ENCODE data around the gene NDUFB2.
"Not testable (repeated sequence)": the region's sequence is repeated elsewhere in the genome, so short reads cannot be mapped to it uniquely, and the experiment has no call there.

Gene NDUFB2

DNA sequence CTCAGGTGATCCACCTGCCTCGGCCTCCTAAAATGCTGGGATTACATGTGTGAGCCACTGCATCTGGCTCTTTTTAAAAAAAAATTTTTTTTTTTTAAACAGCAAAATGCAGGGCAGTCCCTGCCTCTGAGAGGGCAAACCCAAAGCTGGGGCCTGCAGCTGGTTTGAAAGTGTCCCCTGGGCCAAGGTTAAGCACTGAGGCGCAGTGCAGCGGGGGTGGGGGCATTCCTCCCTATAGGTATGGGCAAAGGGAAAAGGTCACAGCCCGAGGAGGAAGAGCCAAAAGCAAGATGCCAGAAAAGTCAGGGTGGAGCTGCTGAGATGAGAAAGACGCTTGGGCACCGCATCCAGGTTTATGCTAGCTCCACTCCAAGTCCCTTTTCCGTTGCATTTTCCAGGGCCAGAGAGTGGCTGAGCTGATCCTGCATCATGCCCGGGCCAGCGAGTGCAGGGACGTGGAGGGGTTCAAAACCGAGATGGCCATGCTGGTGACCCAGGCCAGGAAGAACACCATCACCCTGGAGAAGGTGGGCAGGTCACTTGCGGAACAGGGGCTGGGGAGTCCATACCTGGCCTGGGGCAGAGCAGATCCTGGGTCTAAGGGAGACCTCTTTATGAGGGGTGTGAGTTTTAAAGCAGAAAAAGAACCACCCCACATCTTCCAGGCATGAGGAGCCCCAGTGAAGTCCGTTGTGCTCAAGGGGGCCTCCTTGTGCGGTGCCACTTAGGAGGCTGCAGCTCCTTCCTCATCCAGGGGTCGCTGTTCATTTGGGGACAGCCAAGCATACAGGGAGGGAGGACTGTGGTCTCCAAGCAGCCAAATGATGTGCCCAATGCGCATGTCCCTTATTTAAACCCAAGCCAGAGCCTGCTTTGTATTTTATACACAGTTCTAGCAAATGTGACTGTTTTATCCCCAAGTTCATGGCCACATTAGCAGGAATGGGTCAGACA lies 7.0 kb upstream of the NDUFB2 start:
- DNase-seq, result no peak

DNA sequence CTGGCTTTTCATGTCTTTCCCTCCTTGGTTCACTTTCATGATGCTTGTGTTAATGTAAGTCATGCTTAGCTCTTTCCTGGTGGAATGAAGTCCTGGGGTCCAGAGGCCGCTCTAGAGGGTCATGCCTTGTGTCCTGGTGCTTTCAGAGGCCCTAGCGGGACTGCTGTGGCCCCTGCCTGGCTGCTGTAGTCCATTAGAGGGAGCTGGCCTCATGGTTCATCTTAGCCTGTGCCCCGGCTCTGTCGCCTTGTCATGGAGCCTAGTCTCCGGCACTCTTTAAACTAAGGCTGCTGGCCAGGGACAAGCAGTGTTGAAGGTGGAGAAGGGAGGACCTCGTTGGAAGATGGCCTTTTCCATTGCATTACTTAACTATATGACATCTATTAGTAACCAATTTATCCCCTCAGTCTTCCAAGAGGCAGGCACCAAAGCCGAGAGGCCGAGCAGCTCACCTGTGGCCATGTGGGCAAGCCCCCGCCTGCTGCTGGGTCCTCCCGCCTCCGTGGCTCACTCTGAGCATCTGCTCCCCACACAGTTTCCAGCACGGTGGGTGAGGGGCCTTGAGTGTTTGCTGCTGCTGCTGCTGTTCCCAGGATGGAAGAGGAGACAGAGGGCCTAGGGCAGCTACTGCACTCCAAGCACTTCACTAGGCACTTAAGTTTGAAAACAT lies 5.0 kb upstream of the NDUFB2 start:
- DNase-seq, result no peak

DNA sequence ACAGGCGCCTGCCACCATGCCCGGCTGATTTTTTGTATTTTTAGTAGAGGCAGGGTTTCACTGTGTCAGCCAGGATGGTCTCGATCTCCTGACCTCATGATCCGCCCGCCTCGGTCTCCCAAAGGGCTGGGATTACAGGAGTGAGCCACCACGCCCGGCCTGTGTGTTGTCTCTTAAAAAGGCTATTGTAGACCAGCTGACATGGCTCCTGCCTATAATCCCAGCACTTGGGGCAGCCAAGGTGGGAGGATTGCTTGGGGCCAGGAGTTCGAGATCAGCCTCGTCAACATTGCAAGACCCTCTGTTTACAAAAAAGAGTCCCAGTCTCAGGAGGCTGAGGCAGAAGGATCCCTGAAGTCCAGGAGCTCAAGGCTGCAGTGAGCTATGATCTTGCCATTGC lies 2.7 kb upstream of the NDUFB2 start:
- not testable (repeated sequence) for DNase-seq

GRCh38 chr7:140694592-140694991 lies 1.9 kb upstream of the NDUFB2 start:
- DNase-seq, result no peak

DNA sequence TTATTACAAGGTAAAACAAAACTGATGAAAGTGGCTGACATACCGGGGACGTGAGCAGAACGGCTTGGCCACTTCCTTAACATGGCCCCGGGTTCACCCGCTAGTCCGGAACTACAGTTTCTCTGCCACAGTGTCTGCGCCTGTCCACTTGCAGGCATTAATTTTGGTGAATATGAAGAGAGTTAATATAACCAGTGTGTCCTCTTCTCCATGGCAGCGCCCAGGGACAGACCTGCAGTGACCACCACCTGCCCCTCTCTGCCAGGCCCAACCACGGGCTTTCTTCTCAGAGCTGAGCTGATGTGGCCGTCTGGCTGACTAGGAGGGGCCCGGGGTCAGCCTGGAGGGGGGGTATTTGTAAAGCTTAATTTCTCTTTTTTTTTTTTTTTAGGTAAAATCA lies 1.1 kb upstream of the NDUFB2 start:
- no peak for DNase-seq

GRCh38 chr7:140696024-140696679 lies 356 bp upstream of the NDUFB2 start:
- DNase-seq, result peak in 23 of 51 donors; percentile 43 to 97 (median 94)

DNA sequence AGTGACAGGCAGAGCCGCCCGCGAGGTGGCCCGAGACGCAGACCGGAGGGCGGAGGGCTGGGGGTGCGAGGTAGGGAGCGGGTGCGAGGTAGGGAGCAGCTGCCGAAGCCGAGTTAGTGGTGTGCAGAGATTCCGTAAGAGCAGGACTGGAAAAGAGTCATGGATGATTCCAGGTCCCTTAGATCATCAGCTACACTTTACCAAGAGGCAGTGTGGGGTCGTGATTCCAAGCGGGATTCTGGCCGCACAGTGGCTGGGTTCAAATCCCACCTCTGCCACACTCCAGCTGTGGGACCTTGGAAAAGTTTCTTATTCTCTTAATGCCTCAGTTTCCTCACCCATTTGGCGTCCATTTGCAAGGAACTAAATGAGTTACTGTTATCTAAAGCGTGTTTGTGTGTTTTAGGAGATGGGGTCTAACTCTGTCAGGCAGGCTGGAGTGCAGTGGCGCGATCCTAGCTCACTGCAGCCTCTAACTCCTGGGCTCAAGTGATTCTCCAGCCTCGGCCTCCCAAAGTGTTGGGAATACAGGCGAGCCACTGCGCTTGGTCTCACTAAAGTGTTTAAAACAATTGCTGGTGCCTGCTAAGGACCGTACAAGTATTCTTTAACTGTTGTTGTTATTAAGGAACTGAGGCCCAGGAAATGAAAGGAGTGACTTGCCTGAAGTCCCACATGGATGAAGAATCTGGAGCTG lies 1.1 kb downstream of the NDUFB2 start:
- DNase-seq, result no peak

GRCh38 chr7:140698477-140698876 lies 2.0 kb downstream of the NDUFB2 start:
- no peak for DNase-seq

GRCh38 chr7:140702774-140703173 lies 6.3 kb downstream of the NDUFB2 start:
- no peak for DNase-seq

- DNase-seq, result no peak
These were observed 7.7 kb downstream of the NDUFB2 start for GRCh38 chr7:140704205-140704604.

GRCh38 chr7:140707132-140707531 lies 10.6 kb downstream of the NDUFB2 start:
- DNase-seq, result no peak

DNA sequence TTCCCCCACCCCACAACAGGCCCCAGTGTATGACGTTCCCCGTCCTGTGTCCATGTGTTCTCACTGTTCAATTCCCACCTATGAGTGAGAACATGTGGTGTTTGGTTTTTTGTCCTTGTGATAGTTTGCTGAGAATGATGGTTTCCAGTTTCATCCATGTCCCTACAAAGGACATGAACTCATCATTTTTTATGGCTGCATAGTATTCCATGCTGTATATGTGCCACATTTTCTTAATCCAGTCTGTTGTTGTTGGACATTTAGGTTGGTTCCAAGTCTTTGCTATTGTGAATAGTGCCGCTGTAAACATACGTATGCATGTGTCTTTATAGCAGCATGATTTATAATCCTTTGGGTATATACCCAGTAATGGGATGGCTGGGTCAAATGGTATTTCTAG lies 12.3 kb downstream of the NDUFB2 start:
- not testable (repeated sequence) for DNase-seq

DNA sequence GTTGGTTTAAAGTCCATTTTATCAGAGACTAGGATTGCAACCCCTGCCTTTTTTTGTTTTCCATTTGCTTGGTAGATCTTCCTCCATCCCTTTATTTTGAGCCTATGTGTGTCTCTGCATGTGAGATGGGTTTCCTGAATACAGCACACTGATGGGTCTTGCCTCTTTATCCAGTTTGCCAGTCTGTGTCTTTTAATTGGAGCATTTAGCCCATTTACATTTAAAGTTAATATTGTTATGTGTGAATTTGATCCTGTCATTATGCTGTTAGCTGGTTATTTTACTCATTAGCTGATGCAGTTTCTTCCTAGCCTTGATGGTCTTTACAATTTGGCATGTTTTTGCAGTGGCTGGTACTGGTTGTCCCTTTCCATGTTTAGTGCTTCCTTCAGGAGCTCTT lies 15.9 kb downstream of the NDUFB2 start:
- DNase-seq, result not testable (repeated sequence)

- DNase-seq, result no peak
These were observed 18.0 kb downstream of the NDUFB2 start for GRCh38 chr7:140714331-140715040.

GRCh38 chr7:140719721-140720120 lies 23.2 kb downstream of the NDUFB2 start:
- no peak for DNase-seq

- DNase-seq, result no peak
These were observed 25.7 kb downstream of the NDUFB2 start for GRCh38 chr7:140722254-140722653.

DNA sequence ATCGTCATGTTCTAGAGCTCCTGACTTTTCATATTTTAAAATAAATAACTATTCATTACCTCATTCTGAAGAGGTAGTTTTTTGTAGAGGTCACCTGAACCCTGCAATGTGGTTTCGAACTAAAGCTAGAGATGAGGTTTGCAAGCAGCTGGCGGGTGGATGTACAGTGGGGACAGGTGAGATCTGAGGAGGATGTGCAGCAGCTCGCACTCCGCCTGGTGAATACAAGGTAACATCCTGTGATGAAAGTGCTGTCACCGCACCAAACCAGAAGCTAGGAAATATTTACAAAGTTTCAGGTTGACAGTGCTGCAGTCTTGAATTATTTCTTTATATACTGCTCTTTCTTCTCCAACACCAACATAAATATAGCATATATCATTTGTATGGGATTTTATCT lies 26.5 kb downstream of the NDUFB2 start:
- DNase-seq, result no peak

- no peak for DNase-seq
These were observed 27.1 kb downstream of the NDUFB2 start for GRCh38 chr7:140723574-140723973.

DNA sequence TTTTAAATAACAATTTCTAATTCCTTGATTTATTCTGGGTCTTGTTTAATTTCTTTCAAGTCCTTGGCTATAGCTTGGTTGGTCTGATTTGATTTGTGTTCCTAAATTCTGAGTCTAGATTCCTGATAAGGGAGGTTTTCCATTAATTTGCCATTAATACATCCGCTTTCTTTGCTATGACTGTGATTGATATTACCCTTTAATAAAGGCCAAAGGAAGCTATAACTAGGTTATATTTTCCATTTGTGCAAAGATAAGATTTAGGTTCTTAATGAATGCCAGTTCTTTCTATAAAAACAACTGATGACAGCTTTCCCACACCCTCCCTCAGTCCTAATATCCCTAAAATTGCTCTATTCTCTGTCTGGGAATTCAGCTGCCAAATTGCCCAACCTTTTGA lies 28.2 kb downstream of the NDUFB2 start:
- no peak for DNase-seq

DNA sequence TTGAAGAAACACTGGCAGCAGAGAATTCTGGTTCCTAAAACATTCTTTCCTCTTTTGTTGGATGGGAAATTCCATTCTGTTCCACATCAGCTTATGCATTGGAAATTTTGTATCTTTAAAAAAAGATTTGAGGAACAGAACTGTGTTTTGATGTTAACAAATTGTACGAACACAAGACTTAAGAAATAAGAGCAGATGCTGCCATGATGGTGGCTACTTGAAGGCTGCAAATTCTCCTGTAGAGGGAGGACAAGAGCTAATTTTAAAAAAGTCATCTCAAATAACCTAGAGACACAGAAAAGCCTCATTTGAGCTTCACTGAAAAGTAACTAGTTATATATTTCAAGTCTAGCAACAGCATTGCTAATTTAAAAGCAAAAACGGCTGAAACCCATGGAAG lies 29.8 kb downstream of the NDUFB2 start:
- peak in 1 of 51 donors; percentile 7 for DNase-seq

- DNase-seq, result no peak
These were observed 35.9 kb downstream of the NDUFB2 start for GRCh38 chr7:140732416-140732815.
